ENCODE measurements around the gene CCDC57. TPM values are rescaled to one million over a fixed set of nuclear protein-coding genes. Genes with fewer than 3 reads are reported as not detected.

CCDC57 gene
- total and polyA plus RNA-seq, 2 experiments from 2014 or later = 15.7 to 29.8 TPM

- no peaks in the 10 kb centered on the region for H3K79me2 ChIP-seq
- no peaks in the 10 kb centered on the region for H3K36me3 ChIP-seq (replicated peaks; ENCODE audit: insufficient read depth, low read depth)
- peak; percentile 86 for DNase-seq (ENCODE audit: low spot score)
- H3K4me1 ChIP-seq (ENCODE audit: insufficient read depth) = no peaks in the 10 kb centered on the region
- no peaks in the 10 kb centered on the region for H4K20me1 ChIP-seq (ENCODE audit: insufficient read depth, poor library complexity, severe bottlenecking)
- H2AFZ ChIP-seq = no peak overlapping the region
- no peaks in the 10 kb centered on the region for H3K9me3 ChIP-seq (ENCODE audit: low read depth)
- no peak for TF ChIP-seq EZH2phosphoT487 (IDR thresholded peaks at IDR 0.05; ENCODE audit: low read depth, severe bottlenecking, unreplicated experiment)
- TF ChIP-seq, protein P1, sequence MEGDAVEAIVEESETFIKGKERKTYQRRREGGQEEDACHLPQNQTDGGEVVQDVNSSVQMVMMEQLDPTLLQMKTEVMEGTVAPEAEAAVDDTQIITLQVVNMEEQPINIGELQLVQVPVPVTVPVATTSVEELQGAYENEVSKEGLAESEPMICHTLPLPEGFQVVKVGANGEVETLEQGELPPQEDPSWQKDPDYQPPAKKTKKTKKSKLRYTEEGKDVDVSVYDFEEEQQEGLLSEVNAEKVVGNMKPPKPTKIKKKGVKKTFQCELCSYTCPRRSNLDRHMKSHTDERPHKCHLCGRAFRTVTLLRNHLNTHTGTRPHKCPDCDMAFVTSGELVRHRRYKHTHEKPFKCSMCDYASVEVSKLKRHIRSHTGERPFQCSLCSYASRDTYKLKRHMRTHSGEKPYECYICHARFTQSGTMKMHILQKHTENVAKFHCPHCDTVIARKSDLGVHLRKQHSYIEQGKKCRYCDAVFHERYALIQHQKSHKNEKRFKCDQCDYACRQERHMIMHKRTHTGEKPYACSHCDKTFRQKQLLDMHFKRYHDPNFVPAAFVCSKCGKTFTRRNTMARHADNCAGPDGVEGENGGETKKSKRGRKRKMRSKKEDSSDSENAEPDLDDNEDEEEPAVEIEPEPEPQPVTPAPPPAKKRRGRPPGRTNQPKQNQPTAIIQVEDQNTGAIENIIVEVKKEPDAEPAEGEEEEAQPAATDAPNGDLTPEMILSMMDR (IDR thresholded peaks at IDR 0.05; ENCODE audit: poor library complexity) = peak; percentile 87
- TF ChIP-seq EZH2 (IDR thresholded peaks at IDR 0.05; ENCODE audit: borderline replicate concordance) = no peak
- no peak overlapping the region for H3K4me2 ChIP-seq
- H3K4me3 ChIP-seq = no peak overlapping the region
- WGBS (ENCODE audit: low lambda C conversion rate, missing lambda C conversion rate) = 56% methylated on average over 16 of the region's 16 CpGs
- no peaks in the 10 kb centered on the region for H3K27me3 ChIP-seq
- no peak overlapping the region for H3K27ac ChIP-seq
- H3K9me2 ChIP-seq (replicated peaks; ENCODE audit: insufficient read depth) = no peaks in the 10 kb centered on the region
Measured at GRCh38 chr17:82153745-82154375, 58.8 kb downstream of the CCDC57 start.

- WGBS (ENCODE audit: low lambda C conversion rate, missing lambda C conversion rate) = 91% methylated on average over 6 of the region's 6 CpGs
Measured at GRCh38 chr17:82153295-82153691, 59.3 kb downstream of the CCDC57 start.

GRCh38 chr17:82152556-82153294 is 59.9 kb downstream of the CCDC57 start:
- 81% methylated on average over 22 of the region's 22 CpGs for WGBS (ENCODE audit: low lambda C conversion rate, missing lambda C conversion rate)
- H3K4me1 ChIP-seq (ENCODE audit: insufficient read depth) = no peaks in the 10 kb centered on the region
- no peak overlapping the region for H2AFZ ChIP-seq
- H3K79me2 ChIP-seq = no peaks in the 10 kb centered on the region
- TF ChIP-seq EZH2 (IDR thresholded peaks at IDR 0.05; ENCODE audit: borderline replicate concordance) = no peak
- TF ChIP-seq EZH2phosphoT487 (IDR thresholded peaks at IDR 0.05; ENCODE audit: low read depth, severe bottlenecking, unreplicated experiment) = no peak
- TF ChIP-seq, protein P1 (IDR thresholded peaks at IDR 0.05; ENCODE audit: poor library complexity) = no peak
- no peak overlapping the region for H3K27ac ChIP-seq
- DNase-seq (ENCODE audit: low spot score) = no peak
- H3K9me3 ChIP-seq (ENCODE audit: low read depth) = no peaks in the 10 kb centered on the region
- H3K27me3 ChIP-seq = no peaks in the 10 kb centered on the region
- H3K4me2 ChIP-seq = no peak overlapping the region
- H3K9me2 ChIP-seq (replicated peaks; ENCODE audit: insufficient read depth) = no peaks in the 10 kb centered on the region
- no peaks in the 10 kb centered on the region for H4K20me1 ChIP-seq (ENCODE audit: insufficient read depth, poor library complexity, severe bottlenecking)
- H3K4me3 ChIP-seq = no peak overlapping the region
- H3K36me3 ChIP-seq (replicated peaks; ENCODE audit: insufficient read depth, low read depth) = no peaks in the 10 kb centered on the region

More at GRCh38 chr17:82153295-82153691, 59.3 kb downstream of the CCDC57 start:
- Histone ChIP-seq H3K9me2 (replicated peaks; ENCODE audit: insufficient read depth) (no peaks in the 10 kb centered on the region), H3K27ac (no peak overlapping the region), H2AFZ (no peak overlapping the region), H4K20me1 (ENCODE audit: insufficient read depth, poor library complexity, severe bottlenecking) (no peaks in the 10 kb centered on the region), H3K4me3 (no peak overlapping the region), H3K4me1 (ENCODE audit: insufficient read depth) (no peaks in the 10 kb centered on the region), H3K27me3 (no peaks in the 10 kb centered on the region), H3K4me2 (no peak overlapping the region), H3K79me2 (no peaks in the 10 kb centered on the region), H3K36me3 (replicated peaks; ENCODE audit: insufficient read depth, low read depth) (no peaks in the 10 kb centered on the region), H3K9me3 (ENCODE audit: low read depth) (no peaks in the 10 kb centered on the region)
- DNase-seq (ENCODE audit: low spot score) = no peak
- TF ChIP-seq, protein P1 (IDR thresholded peaks at IDR 0.05; ENCODE audit: poor library complexity) = no peak
- no peak for TF ChIP-seq EZH2 (IDR thresholded peaks at IDR 0.05; ENCODE audit: borderline replicate concordance)
- TF ChIP-seq EZH2phosphoT487 (IDR thresholded peaks at IDR 0.05; ENCODE audit: low read depth, severe bottlenecking, unreplicated experiment) = no peak

Data from hepatocyte (in vitro differentiated cells).